HG02970 (cell line): ENCODE measurements around the gene LTC4S.

Experiments
- ATAC-seq: cut with Tn5 transposase; IDR thresholded peaks from one replicate; pipeline ENCODE4 v1.9.1; 2021; ENCODE audit warnings: mild to moderate bottlenecking, moderate library complexity, moderate number of reproducible peaks; ENCODE audit not compliant: unreplicated experiment, low FRiP score

Gene LTC4S

GRCh38 chr5:179794171-179794570 is 385 bp downstream of the LTC4S start:
- no peak for ATAC-seq

GRCh38 chr5:179794575-179794974 is 789 bp downstream of the LTC4S start:
- ATAC-seq, result no peak

- no peak for ATAC-seq
Observed at GRCh38 chr5:179795049-179795862, 1.5 kb downstream of the LTC4S start.

- ATAC-seq, result peak; percentile 66
Observed at GRCh38 chr5:179795863-179796833, 2.4 kb downstream of the LTC4S start.

- no peak for ATAC-seq
Observed at GRCh38 chr5:179796877-179797608, 3.3 kb downstream of the LTC4S start.

GRCh38 chr5:179797741-179798140 is 4.0 kb downstream of the LTC4S start:
- no peak for ATAC-seq

- ATAC-seq, result no peak
Observed at GRCh38 chr5:179798144-179798770, 4.5 kb downstream of the LTC4S start.

- no peak for ATAC-seq
Observed at GRCh38 chr5:179798771-179799643, 5.2 kb downstream of the LTC4S start.

GRCh38 chr5:179799644-179799973 is 5.8 kb downstream of the LTC4S start:
- ATAC-seq, result no peak

- ATAC-seq, result no peak
Observed at GRCh38 chr5:179800071-179800695, 6.4 kb downstream of the LTC4S start.

GRCh38 chr5:179800696-179801201 is 7.0 kb downstream of the LTC4S start:
- ATAC-seq, result no peak

GRCh38 chr5:179801304-179802206 is 7.8 kb downstream of the LTC4S start:
- ATAC-seq, result no peak

GRCh38 chr5:179802207-179802883 is 8.6 kb downstream of the LTC4S start:
- ATAC-seq, result no peak

GRCh38 chr5:179802950-179803562 is 9.3 kb downstream of the LTC4S start:
- no peak for ATAC-seq

GRCh38 chr5:179803651-179804554 is 10.1 kb downstream of the LTC4S start:
- ATAC-seq, result no peak

- ATAC-seq, result no peak
Observed at GRCh38 chr5:179804555-179804947, 10.8 kb downstream of the LTC4S start.
